IMR-90 (cell line): ENCODE measurements around the gene PTPN4. TPM values are rescaled to one million over a fixed set of nuclear protein-coding genes. Genes with fewer than 3 reads are reported as not detected.

Experiments
- ATAC-seq: fragments of 200-7000 bp; cut with Tn5 transposase; 2 replicates; pipeline ENCODE4 v1.9.1; 2020; ENCODE audit warnings: low read depth, mild to moderate bottlenecking, moderate library complexity
- BruUV-seq: library from RNA; stranded (reverse); fragments of 400-500 nt; replicated peaks from 2 replicates; lab custom pipeline; 2021; lab: Mats Ljungman, UMichigan
- CTCF ChIA-PET: fragments of 300-600 bp; formaldehyde crosslinking; extraction: SDS; loops from one replicate; lab custom pipeline; 2021; ENCODE audit warnings: antibody characterized with exemption; lab: Yijun Ruan, JAX
- POLR2A ChIA-PET: fragments of 300-600 bp; sonication (Branson Sonifier 250); formaldehyde crosslinking; loops from one replicate; lab custom pipeline; 2022; ENCODE audit warnings: antibody characterized with exemption; ENCODE audit not compliant: unreplicated experiment; lab: Charles Lee
- DNase-seq: peaks from one replicate; pipeline ENCODE4 v3.0.0; 2013
- H2AFZ ChIP-seq: replicated peaks from 2 replicates; pipeline ENCODE3; 2013; ENCODE audit warnings: low read length, mild to moderate bottlenecking; ENCODE audit not compliant: poor library complexity
- H2AK5ac ChIP-seq: 2 replicates; pipeline ENCODE4 v1.6.1; 2013; ENCODE audit warnings: low read depth, low read length, inconsistent platforms
- H2AK9ac ChIP-seq: replicated peaks from 2 replicates; pipeline ENCODE3; 2013; ENCODE audit warnings: mild to moderate bottlenecking, low read depth, low read length, moderate library complexity; ENCODE audit not compliant: poor library complexity
- H2BK120ac ChIP-seq: 2 replicates; pipeline ENCODE4 v1.6.1; 2013; ENCODE audit warnings: low read depth, low read length, inconsistent platforms
- H2BK15ac ChIP-seq: 3 replicates; pipeline ENCODE4 v1.6.1; 2013; ENCODE audit warnings: low read depth, low read length, inconsistent platforms
- H2BK20ac ChIP-seq: 2 replicates; pipeline ENCODE4 v1.6.1; 2013; ENCODE audit warnings: low read depth, mild to moderate bottlenecking, inconsistent platforms, low read length, moderate library complexity
- H2BK5ac ChIP-seq: 2 replicates; pipeline ENCODE4 v1.6.1; 2013; ENCODE audit warnings: mild to moderate bottlenecking, low read depth, low read length, inconsistent platforms; ENCODE audit not compliant: poor library complexity, severe bottlenecking
- H3K14ac ChIP-seq: replicated peaks from 2 replicates; pipeline ENCODE4 v1.6.1; 2013; ENCODE audit warnings: low read depth, low read length, inconsistent platforms
- H3K18ac ChIP-seq: 2 replicates; pipeline ENCODE4 v1.6.1; 2013; ENCODE audit warnings: low read depth, low read length, control low read depth
- H3K23ac ChIP-seq: 2 replicates; pipeline ENCODE4 v1.6.1; 2013; ENCODE audit warnings: low read depth, low read length, inconsistent platforms
- H3K27ac ChIP-seq: 2 replicates; pipeline ENCODE4 v1.5.1; 2013; ENCODE audit warnings: mild to moderate bottlenecking, control low read depth, low read length; ENCODE audit not compliant: insufficient read depth
- H3K27me3 ChIP-seq: 2 replicates; pipeline ENCODE4 v1.6.1; 2013; ENCODE audit warnings: low read length; ENCODE audit not compliant: control insufficient read depth, insufficient read depth
- H3K36me3 ChIP-seq: 2 replicates; pipeline ENCODE4 v1.6.1; 2013; ENCODE audit warnings: low read length, mixed read lengths; ENCODE audit not compliant: control insufficient read depth, insufficient read depth
- H3K4ac ChIP-seq: 2 replicates; pipeline ENCODE4 v1.6.1; 2013; ENCODE audit warnings: low read depth, low read length, inconsistent platforms
- H3K4me1 ChIP-seq: 2 replicates; pipeline ENCODE4 v1.6.1; 2013; ENCODE audit warnings: low read length, mixed read lengths; ENCODE audit not compliant: control insufficient read depth, insufficient read depth
- H3K4me2 ChIP-seq: 2 replicates; pipeline ENCODE4 v1.6.1; 2013; ENCODE audit warnings: low read depth, mild to moderate bottlenecking, control low read depth, low read length, moderate library complexity
- H3K4me3 ChIP-seq: 2 replicates; pipeline ENCODE4 v1.5.1; 2013; ENCODE audit warnings: low read depth, mild to moderate bottlenecking, control low read depth, low read length, moderate library complexity; ENCODE audit not compliant: insufficient read depth
- H3K56ac ChIP-seq: 2 replicates; pipeline ENCODE4 v1.6.1; 2013; ENCODE audit warnings: low read length, inconsistent platforms; ENCODE audit not compliant: insufficient read depth; ENCODE audit errors: extremely low read depth
- H3K79me1 ChIP-seq, 2 experiments: 2 replicates each; pipeline ENCODE4 v1.6.1; 2013; ENCODE audit warnings: low read length in 2 of 2, inconsistent platforms in 1 of 2, low read depth in 1 of 2
- H3K9ac ChIP-seq: 2 replicates; pipeline ENCODE4 v1.6.1; 2013; ENCODE audit warnings: low read depth, low read length, control low read depth
- H3K9me1 ChIP-seq: 2 replicates; pipeline ENCODE4 v1.6.1; 2013; ENCODE audit warnings: low read length, inconsistent platforms; ENCODE audit not compliant: insufficient read depth
- H3K9me3 ChIP-seq: 2 replicates; pipeline ENCODE4 v1.6.1; 2013; ENCODE audit warnings: low read length; ENCODE audit not compliant: control insufficient read depth, insufficient read depth
- H4K20me1 ChIP-seq: 2 replicates; pipeline ENCODE4 v1.6.1; 2013; ENCODE audit warnings: low read length, inconsistent platforms; ENCODE audit not compliant: insufficient read depth
- H4K5ac ChIP-seq: 2 replicates; pipeline ENCODE4 v1.6.1; 2013; ENCODE audit warnings: mild to moderate bottlenecking, low read depth, low read length, control low read depth
- H4K8ac ChIP-seq, 2 experiments: 2 replicates each; pipeline ENCODE4 v1.6.1; 2013; ENCODE audit warnings: low read depth in 2 of 2, low read length in 2 of 2, control low read depth in 1 of 2, inconsistent platforms in 1 of 2
- H4K91ac ChIP-seq: 2 replicates; pipeline ENCODE4 v1.6.1; 2013; ENCODE audit warnings: low read depth, low read length, inconsistent platforms; ENCODE audit not compliant: insufficient read depth
- CEBPB ChIP-seq: IDR thresholded peaks from 2 replicates; pipeline ENCODE4 v1.6.1; 2012; ENCODE audit warnings: low read depth, low read length, improper control_type of control experiment
- ELK1 ChIP-seq: fragments of 150-350 bp; IDR thresholded peaks from 2 replicates; pipeline ENCODE4 v1.6.1; 2016; ENCODE audit warnings: low read depth, mild to moderate bottlenecking, low read length, moderate library complexity, borderline replicate concordance
- RFX5 ChIP-seq: IDR thresholded peaks from 2 replicates; pipeline ENCODE4 v1.8.0; 2012; ENCODE audit warnings: low read depth, mild to moderate bottlenecking, low read length, moderate library complexity
- WGBS, 2 experiments: methylation state at CpG; one replicate each; pipeline versions ENCODE4 v1.1.5 to v1.1.7; 2013; ENCODE audit warnings: missing lambda C conversion rate in 2 of 2; ENCODE audit not compliant: insufficient read length in 1 of 2; ENCODE audit errors: extremely low coverage in 2 of 2; 5-methylcytosine and 5-hydroxymethylcytosine counted together
- dilution Hi-C: fragments of 300-500 bp; cut with HindIII; formaldehyde crosslinking; loops from one replicate; pipeline ENCODE4 v1.14.3; 2018; ENCODE audit warnings: low sequenced_read_pairs; ENCODE audit not compliant: unreplicated experiment
- in situ Hi-C: fragments of 300-500 bp; cut with MboI; formaldehyde crosslinking; loops from 3 replicates; pipeline ENCODE4 v1.14.3; 2019; ENCODE audit warnings: low sequenced_read_pairs, inconsistent platforms, mixed read lengths
- intact Hi-C: fragments of 100-400 bp; cut with micrococcal nuclease; formaldehyde crosslinking; loops from 2 replicates; pipeline ENCODE4 v1.10.0; 2022
- polyA plus RNA-seq, 3 experiments: library from polyadenylated mRNA; depleted of rRNA; stranded (reverse); fragments of >200 nt; gene quantifications; 2 replicates each; pipeline ENCODE4 v1.2.3, GENCODE V29; 2012; ENCODE audit warnings: low replicate concordance in 1 of 3
- total RNA-seq: library from RNA; depleted of rRNA; stranded (reverse); fragments of >200 nt; gene quantifications from 2 replicates; pipeline ENCODE4 v1.2.3, GENCODE V29; 2012
- TF ChIP-seq, protein P1 (sequence below): conservative IDR thresholded peaks from 2 replicates; pipeline ENCODE4 v1.5.1; 2012; ENCODE audit warnings: mild to moderate bottlenecking, low read depth, low read length, improper control_type of control experiment
- TF ChIP-seq, protein P2 (sequence below): fragments of 150-350 bp; IDR thresholded peaks from 2 replicates; pipeline ENCODE4 v1.6.1; 2017; ENCODE audit warnings: mild to moderate bottlenecking, antibody characterized with exemption, low read length, low read depth

The PTPN4 gene
- total and polyA plus RNA-seq, 2 of the 4 experiments (the other 2 are of a cell fraction): 2.9 to 19.2 TPM

DNA sequence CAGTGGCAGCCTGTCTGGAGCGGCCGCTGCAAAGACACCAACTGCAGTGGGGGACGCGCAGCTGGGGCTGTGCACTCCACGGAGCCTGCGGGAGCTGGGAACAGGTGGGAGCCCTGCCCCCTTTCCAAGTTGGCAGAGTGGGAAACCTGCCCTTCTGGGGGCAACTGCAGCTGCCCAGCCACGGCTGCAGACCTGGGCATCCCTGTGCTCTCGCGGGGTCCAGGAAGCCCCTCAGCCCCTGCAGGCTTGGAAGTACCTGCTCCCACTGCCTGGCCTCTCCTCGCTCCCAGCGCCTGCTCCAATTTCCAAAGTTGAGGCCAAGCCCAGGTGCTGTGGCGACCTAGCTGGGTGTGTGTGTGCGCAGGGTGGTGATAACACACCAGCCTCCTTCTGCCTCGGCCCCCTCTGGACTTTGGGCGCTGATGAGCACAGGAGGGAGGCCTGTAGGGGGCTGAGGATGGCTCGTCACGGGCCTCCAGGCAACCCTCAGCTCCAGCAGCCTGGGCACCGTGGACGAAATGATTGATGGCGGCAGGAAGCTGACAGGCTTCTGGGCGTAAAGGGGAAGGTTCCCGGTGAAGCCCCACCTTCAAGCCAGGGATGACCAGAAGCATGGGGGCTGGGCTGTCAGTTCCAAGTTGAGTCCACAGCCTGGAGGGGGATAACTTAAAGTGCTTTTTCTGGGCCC is 76.9 kb downstream of the PTPN4 start:
- dilution Hi-C loops: no loop called here
- H3K4ac ChIP-seq: no peak overlapping the region
- in situ Hi-C loops: no loop called here
- H3K14ac ChIP-seq: no peak overlapping the region
- H3K4me1 ChIP-seq: no peaks in the 10 kb centered on the region
- no peak overlapping the region for H3K18ac ChIP-seq
- no peaks in the 10 kb centered on the region for H3K36me3 ChIP-seq
- no peaks in the 10 kb centered on the region for H3K9me3 ChIP-seq
- no peak overlapping the region for H2BK15ac ChIP-seq
- ChIA-PET POLR2A (no interaction called here), CTCF (no interaction called here)
- H4K8ac ChIP-seq: no peak overlapping the region
- H4K91ac ChIP-seq: no peak overlapping the region
- ATAC-seq (no peak), DNase-seq (no peak)
- BruUV-seq: no TSS peak
- no peak overlapping the region for H2AFZ ChIP-seq
- no peak overlapping the region for H2BK20ac ChIP-seq
- no peak overlapping the region for H3K56ac ChIP-seq
- H2AK9ac ChIP-seq: no peak overlapping the region
- H2BK120ac ChIP-seq: no peak overlapping the region
- no peak overlapping the region for H3K23ac ChIP-seq
- 98% methylated on average over 6 of the region's 22 CpGs; no CpG with 5 or more reads in 1 of the 2 experiments for WGBS, 2 experiments
- H4K20me1 ChIP-seq: no peaks in the 10 kb centered on the region
- H3K9me1 ChIP-seq: 0 out of 2 replicates have a peak, but pooled peaks cover 2% of the 10 kb centered on the region
- intact Hi-C loops: no loop called here
- H3K4me2 ChIP-seq: no peak overlapping the region
- H3K9ac ChIP-seq: no peak overlapping the region
- no peak overlapping the region for H4K5ac ChIP-seq
- TF ChIP-seq, protein P1, sequence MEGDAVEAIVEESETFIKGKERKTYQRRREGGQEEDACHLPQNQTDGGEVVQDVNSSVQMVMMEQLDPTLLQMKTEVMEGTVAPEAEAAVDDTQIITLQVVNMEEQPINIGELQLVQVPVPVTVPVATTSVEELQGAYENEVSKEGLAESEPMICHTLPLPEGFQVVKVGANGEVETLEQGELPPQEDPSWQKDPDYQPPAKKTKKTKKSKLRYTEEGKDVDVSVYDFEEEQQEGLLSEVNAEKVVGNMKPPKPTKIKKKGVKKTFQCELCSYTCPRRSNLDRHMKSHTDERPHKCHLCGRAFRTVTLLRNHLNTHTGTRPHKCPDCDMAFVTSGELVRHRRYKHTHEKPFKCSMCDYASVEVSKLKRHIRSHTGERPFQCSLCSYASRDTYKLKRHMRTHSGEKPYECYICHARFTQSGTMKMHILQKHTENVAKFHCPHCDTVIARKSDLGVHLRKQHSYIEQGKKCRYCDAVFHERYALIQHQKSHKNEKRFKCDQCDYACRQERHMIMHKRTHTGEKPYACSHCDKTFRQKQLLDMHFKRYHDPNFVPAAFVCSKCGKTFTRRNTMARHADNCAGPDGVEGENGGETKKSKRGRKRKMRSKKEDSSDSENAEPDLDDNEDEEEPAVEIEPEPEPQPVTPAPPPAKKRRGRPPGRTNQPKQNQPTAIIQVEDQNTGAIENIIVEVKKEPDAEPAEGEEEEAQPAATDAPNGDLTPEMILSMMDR: no peak
- TF ChIP-seq CEBPB (no peak), RFX5 (no peak), ELK1 (no peak)
- TF ChIP-seq, protein P2, sequence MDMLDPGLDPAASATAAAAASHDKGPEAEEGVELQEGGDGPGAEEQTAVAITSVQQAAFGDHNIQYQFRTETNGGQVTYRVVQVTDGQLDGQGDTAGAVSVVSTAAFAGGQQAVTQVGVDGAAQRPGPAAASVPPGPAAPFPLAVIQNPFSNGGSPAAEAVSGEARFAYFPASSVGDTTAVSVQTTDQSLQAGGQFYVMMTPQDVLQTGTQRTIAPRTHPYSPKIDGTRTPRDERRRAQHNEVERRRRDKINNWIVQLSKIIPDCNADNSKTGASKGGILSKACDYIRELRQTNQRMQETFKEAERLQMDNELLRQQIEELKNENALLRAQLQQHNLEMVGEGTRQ: no peak
- H3K79me1 ChIP-seq: peaks cover 0 to 4% of the 10 kb centered on the region in 2 experiments; a peak in 2 of 4 replicates
- H3K27ac ChIP-seq: no peak overlapping the region
- H2AK5ac ChIP-seq: no peak overlapping the region
- H2BK5ac ChIP-seq: no peak overlapping the region
- no peak overlapping the region for H3K4me3 ChIP-seq
- no peaks in the 10 kb centered on the region for H3K27me3 ChIP-seq
